Heart left ventricle (tissue), 13 donors: ENCODE results near the gene ERMP1.

ENCODE experiments used
- CTCF ChIP-seq, 12 donors: fragments of 200-600 bp; sonication (generic) in 4 of 12; IDR thresholded peaks; one replicate each; pipeline versions ENCODE4 v1.5.0 to v1.8.0; 2018 to 2022; ENCODE audit warnings: antibody characterized with exemption in 12 of 12, mild to moderate bottlenecking in 5 of 12
- POLR2A ChIP-seq, 2 donors: fragments of 450-650 bp; IDR thresholded peaks; one replicate each; pipeline ENCODE4 v1.6.1; 2017; ENCODE audit warnings: antibody characterized with exemption in 2 of 2, mild to moderate bottlenecking in 2 of 2, moderate library complexity in 2 of 2
- donor health status: ischemic (EF 13 %, LVEDD 7.1; RV severe dilation, severe dysfunction).
- donor health status: DM: no; HTN: yes; CAD: no.
- donor health status: DM: no; HTN: no; CAD: no.
- donor health status: ischemic (EF 25% LVEDD 6.9; RV normal size, moderate dysfunction).
- donor health status: ischemic (EF 25% LVEDD 5.7; RV mildly dilated, moderate dysfunction).
- donor health status: ischemic (EF 35%, LVEDD 5.7; RV mildly dilated, moderate dysfunction).
- donor health status: nonischemic (EF 11% LVEDD 7.7; RV severe dilation, severe dysfunction).
- donor health status: DM: yes; HTN: yes; CAD: no.
- donor health status: PGD.
- donor health status: ischemic (EF 29% LVEDD 5.4; RV normal size, mild dysfunction).
- donor health status: nonischemic (EF 23%, LVEDD 6.1; RV moderate dilation, normal function).

- TF ChIP-seq CTCF (IDR thresholded peaks at IDR 0.05) (no peak), POLR2A (IDR thresholded peaks at IDR 0.05) (no peak)
These were observed 59.5 kb downstream of the ERMP1 start for GRCh38 chr9:5773324-5773999.
